ENCODE data around the gene CRYBG3. TPM values are rescaled to one million over a fixed set of nuclear protein-coding genes. Genes with fewer than 3 reads are reported as not detected.

Gene CRYBG3
- total and polyA plus RNA-seq, 2 experiments from 2014 or later: 2.7 to 20.9 TPM

GRCh38 chr3:97820780-97821179 is 1.0 kb upstream of the CRYBG3 start:
- no peak for DNase-seq (ENCODE audit: low read depth in 1 of 2, low spot score in 1 of 2)
- Histone ChIP-seq H3K9me3 (ENCODE audit: low read depth) (no peaks in the 10 kb centered on the region), H3K27me3 (peaks cover 15% of the 10 kb centered on the region), H3K4me1 (ENCODE audit: low read depth) (peaks cover 10% of the 10 kb centered on the region), H3K4me3 (peak overlapping the region; percentile 86), H3K36me3 (no peaks in the 10 kb centered on the region), H3K27ac (no peak overlapping the region)
- no peak for TF ChIP-seq CTCF (IDR thresholded peaks at IDR 0.05; ENCODE audit: low read depth, low read length)

- Histone ChIP-seq H3K9me3 (ENCODE audit: low read depth) (no peaks in the 10 kb centered on the region), H3K27ac (peak overlapping the region; percentile 61)
Observed at GRCh38 chr3:97821287-97821773, 481 bp upstream of the CRYBG3 start.

GRCh38 chr3:97822359-97822775 is 556 bp downstream of the CRYBG3 start:
- Histone ChIP-seq H3K27me3 (peaks cover 15% of the 10 kb centered on the region), H3K4me1 (ENCODE audit: low read depth) (peaks cover 10% of the 10 kb centered on the region), H3K4me3 (peak overlapping the region; percentile 86), H3K36me3 (no peaks in the 10 kb centered on the region), H3K27ac (peak overlapping the region; percentile 61), H3K9me3 (ENCODE audit: low read depth) (no peaks in the 10 kb centered on the region)
- DNase-seq (ENCODE audit: low read depth in 1 of 2, low spot score in 1 of 2): peak; percentile 65 to 66
- TF ChIP-seq CTCF (IDR thresholded peaks at IDR 0.05; ENCODE audit: low read depth, low read length): no peak

More at GRCh38 chr3:97821287-97821773, 481 bp upstream of the CRYBG3 start:
- peaks cover 10% of the 10 kb centered on the region for H3K4me1 ChIP-seq (ENCODE audit: low read depth)
- peak in 1 of 2 donors; percentile 62 for DNase-seq (ENCODE audit: low read depth in 1 of 2, low spot score in 1 of 2)
- TF ChIP-seq CTCF (IDR thresholded peaks at IDR 0.05; ENCODE audit: low read depth, low read length): no peak
- no peaks in the 10 kb centered on the region for H3K36me3 ChIP-seq
- H3K27me3 ChIP-seq: peaks cover 15% of the 10 kb centered on the region
- peak overlapping the region; percentile 86 for H3K4me3 ChIP-seq

GRCh38 chr3:97823046-97824004 is 1.5 kb downstream of the CRYBG3 start:
- H3K4me3 ChIP-seq: peak overlapping the region; percentile 86
- H3K9me3 ChIP-seq (ENCODE audit: low read depth): no peaks in the 10 kb centered on the region
- TF ChIP-seq CTCF (IDR thresholded peaks at IDR 0.05; ENCODE audit: low read depth, low read length): no peak
- peaks cover 15% of the 10 kb centered on the region for H3K27me3 ChIP-seq
- peak; percentile 19 to 38 for DNase-seq (ENCODE audit: low read depth in 1 of 2, low spot score in 1 of 2)
- no peaks in the 10 kb centered on the region for H3K36me3 ChIP-seq
- H3K4me1 ChIP-seq (ENCODE audit: low read depth): peaks cover 10% of the 10 kb centered on the region
- no peak overlapping the region for H3K27ac ChIP-seq

- Histone ChIP-seq H3K27ac (no peak overlapping the region), H3K4me3 (no peak overlapping the region), H3K27me3 (peaks cover 9% of the 10 kb centered on the region), H3K9me3 (ENCODE audit: low read depth) (no peaks in the 10 kb centered on the region), H3K4me1 (ENCODE audit: low read depth) (peaks cover 10% of the 10 kb centered on the region), H3K36me3 (no peaks in the 10 kb centered on the region)
- peak in 1 of 2 donors; percentile 58 for DNase-seq (ENCODE audit: low read depth in 1 of 2, low spot score in 1 of 2)
- no peak for TF ChIP-seq CTCF (IDR thresholded peaks at IDR 0.05; ENCODE audit: low read depth, low read length)
Observed at GRCh38 chr3:97825101-97825500, 3.3 kb downstream of the CRYBG3 start.

Measured in cardiac muscle cell (in vitro differentiated cells and primary cell).